Mesothelial cell of epicardium (in vitro differentiated cells): ENCODE measurements around the gene SNX4. TPM values are rescaled to one million over a fixed set of nuclear protein-coding genes. Genes with fewer than 3 reads are reported as not detected.

Experiments used
- DNase-seq, 2 experiments: peaks; one replicate each; pipeline ENCODE4 v3.0.0; 2021; ENCODE audit warnings: low spot score in 2 of 2; ENCODE audit not compliant: unreplicated experiment in 2 of 2
- H3K27ac Mint-ChIP-seq: 2 replicates; pipeline ENCODE4 v1.8.0; 2021; ENCODE audit warnings: mixed read lengths
- H3K27me3 Mint-ChIP-seq: 2 replicates; pipeline ENCODE4 v1.8.0; 2021; ENCODE audit warnings: low read depth, mixed read lengths
- H3K36me3 Mint-ChIP-seq: 2 replicates; pipeline ENCODE4 v1.8.0; 2021; ENCODE audit warnings: mixed read lengths
- H3K4me1 Mint-ChIP-seq: 2 replicates; pipeline ENCODE4 v1.8.0; 2021; ENCODE audit warnings: mixed read lengths
- H3K4me3 Mint-ChIP-seq: 2 replicates; pipeline ENCODE4 v1.8.0; 2021; ENCODE audit warnings: mild to moderate bottlenecking, moderate library complexity, mixed read lengths
- H3K9me3 Mint-ChIP-seq: 2 replicates; pipeline ENCODE4 v1.8.0; 2021; ENCODE audit warnings: mixed read lengths
- total RNA-seq: library from RNA; stranded (reverse); gene quantifications from 3 replicates; pipeline ENCODE4 v1.2.1, GENCODE V29; 2021
- TF ChIP-seq, protein P1 (sequence below): fragments of 200-600 bp; sonication (generic); IDR thresholded peaks from one replicate; pipeline ENCODE4 v1.5.0; 2021; ENCODE audit warnings: antibody characterized with exemption; ENCODE audit not compliant: unreplicated experiment

The SNX4 gene
- total RNA-seq, 1 donor from 2014 or later: 24.4 TPM

- no peaks in the 10 kb centered on the region for H3K9me3 Mint-ChIP-seq
Measured at GRCh38 chr3:125479091-125479490, 40.9 kb downstream of the SNX4 start.

DNA sequence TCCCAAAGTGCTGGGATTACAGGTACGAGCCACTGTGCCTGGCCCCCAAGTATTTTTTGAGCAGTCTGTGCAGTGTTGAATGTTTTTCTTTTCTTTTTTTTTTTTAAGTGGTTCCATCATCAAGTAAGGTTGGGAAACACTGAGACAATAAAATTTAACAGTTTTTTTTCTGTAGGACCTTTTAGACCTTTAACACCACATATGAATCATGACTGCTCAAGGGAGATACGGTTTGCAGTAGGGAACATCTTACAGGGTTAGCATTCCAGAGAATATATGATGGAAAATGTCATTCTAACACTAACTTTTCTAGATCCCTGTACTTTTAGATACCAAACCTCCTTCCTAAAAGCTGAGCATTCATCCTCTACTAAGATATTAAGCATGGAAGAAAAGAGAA lies 41.7 kb downstream of the SNX4 start:
- H3K27ac Mint-ChIP-seq: no peak overlapping the region
- H3K36me3 Mint-ChIP-seq: peaks cover 23% of the 10 kb centered on the region
- no peak overlapping the region for H3K4me3 Mint-ChIP-seq
- TF ChIP-seq, protein P1, sequence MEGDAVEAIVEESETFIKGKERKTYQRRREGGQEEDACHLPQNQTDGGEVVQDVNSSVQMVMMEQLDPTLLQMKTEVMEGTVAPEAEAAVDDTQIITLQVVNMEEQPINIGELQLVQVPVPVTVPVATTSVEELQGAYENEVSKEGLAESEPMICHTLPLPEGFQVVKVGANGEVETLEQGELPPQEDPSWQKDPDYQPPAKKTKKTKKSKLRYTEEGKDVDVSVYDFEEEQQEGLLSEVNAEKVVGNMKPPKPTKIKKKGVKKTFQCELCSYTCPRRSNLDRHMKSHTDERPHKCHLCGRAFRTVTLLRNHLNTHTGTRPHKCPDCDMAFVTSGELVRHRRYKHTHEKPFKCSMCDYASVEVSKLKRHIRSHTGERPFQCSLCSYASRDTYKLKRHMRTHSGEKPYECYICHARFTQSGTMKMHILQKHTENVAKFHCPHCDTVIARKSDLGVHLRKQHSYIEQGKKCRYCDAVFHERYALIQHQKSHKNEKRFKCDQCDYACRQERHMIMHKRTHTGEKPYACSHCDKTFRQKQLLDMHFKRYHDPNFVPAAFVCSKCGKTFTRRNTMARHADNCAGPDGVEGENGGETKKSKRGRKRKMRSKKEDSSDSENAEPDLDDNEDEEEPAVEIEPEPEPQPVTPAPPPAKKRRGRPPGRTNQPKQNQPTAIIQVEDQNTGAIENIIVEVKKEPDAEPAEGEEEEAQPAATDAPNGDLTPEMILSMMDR: no peak
- H3K4me1 Mint-ChIP-seq: no peaks in the 10 kb centered on the region
- no peaks in the 10 kb centered on the region for H3K9me3 Mint-ChIP-seq
- no peak for DNase-seq
- H3K27me3 Mint-ChIP-seq: no peaks in the 10 kb centered on the region

More at GRCh38 chr3:125479091-125479490, 40.9 kb downstream of the SNX4 start:
- Mint-ChIP-seq H3K36me3 (peaks cover 18% of the 10 kb centered on the region), H3K27me3 (no peaks in the 10 kb centered on the region), H3K27ac (no peak overlapping the region), H3K4me1 (no peaks in the 10 kb centered on the region), H3K4me3 (no peak overlapping the region)
- TF ChIP-seq, protein P1: no peak
- DNase-seq: no peak

DNA sequence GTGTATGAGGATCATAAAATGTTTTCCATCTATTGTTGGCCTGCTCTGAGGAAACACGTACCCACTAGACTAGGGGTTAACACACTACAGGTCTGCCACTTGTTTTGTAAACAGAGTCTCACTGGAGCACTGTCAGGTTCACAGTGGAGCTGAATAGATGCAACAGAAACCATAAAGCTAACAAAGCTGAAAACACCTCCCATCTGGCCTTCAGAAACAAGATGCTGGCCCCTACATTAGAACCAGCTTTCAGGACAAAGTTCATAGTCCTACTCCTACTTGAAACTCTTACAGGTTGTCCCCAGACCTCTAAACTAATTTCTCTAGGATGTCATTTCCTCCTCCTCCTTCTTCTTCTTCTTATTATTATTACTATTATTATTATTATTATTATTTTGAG lies 42.3 kb downstream of the SNX4 start:
- H3K4me3 Mint-ChIP-seq: no peak overlapping the region
- H3K27me3 Mint-ChIP-seq: no peaks in the 10 kb centered on the region
- DNase-seq: no peak
- TF ChIP-seq, protein P1: no peak
- no peak overlapping the region for H3K27ac Mint-ChIP-seq
- H3K4me1 Mint-ChIP-seq: no peaks in the 10 kb centered on the region
- peaks cover 26% of the 10 kb centered on the region for H3K36me3 Mint-ChIP-seq
- no peaks in the 10 kb centered on the region for H3K9me3 Mint-ChIP-seq

DNA sequence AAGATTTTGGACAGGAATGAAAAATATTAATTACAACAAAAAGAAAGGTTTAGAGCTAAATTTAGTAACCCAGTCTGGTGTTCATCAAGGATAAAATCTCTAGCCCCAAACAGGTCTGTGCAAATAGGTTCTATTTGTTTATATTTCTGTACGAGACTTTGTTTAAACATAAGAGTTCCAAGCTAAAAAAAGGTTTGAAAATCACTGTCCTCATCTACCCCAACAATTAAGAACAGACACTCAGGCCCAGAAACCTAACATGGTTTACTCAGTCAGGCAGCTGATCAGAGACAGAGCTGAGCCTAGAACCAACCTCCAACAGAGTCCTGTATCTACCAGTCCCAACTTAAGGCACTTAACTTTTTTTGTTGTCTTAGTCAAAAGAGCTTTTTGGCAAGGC lies 49.3 kb downstream of the SNX4 start:
- Mint-ChIP-seq H3K27me3 (no peaks in the 10 kb centered on the region), H3K9me3 (peaks cover 11% of the 10 kb centered on the region), H3K27ac (peak overlapping the region; percentile 11), H3K4me1 (no peaks in the 10 kb centered on the region), H3K36me3 (peaks cover 38% of the 10 kb centered on the region), H3K4me3 (no peak overlapping the region)
- TF ChIP-seq, protein P1: no peak
- no peak for DNase-seq

GRCh38 chr3:125462722-125463299 lies 57.2 kb downstream of the SNX4 start:
- Mint-ChIP-seq H3K4me1 (no peaks in the 10 kb centered on the region), H3K36me3 (peaks cover 37% of the 10 kb centered on the region), H3K4me3 (no peak overlapping the region), H3K27ac (no peak overlapping the region), H3K27me3 (no peaks in the 10 kb centered on the region), H3K9me3 (peaks cover 8% of the 10 kb centered on the region)
- TF ChIP-seq, protein P1: no peak
- no peak for DNase-seq

DNA sequence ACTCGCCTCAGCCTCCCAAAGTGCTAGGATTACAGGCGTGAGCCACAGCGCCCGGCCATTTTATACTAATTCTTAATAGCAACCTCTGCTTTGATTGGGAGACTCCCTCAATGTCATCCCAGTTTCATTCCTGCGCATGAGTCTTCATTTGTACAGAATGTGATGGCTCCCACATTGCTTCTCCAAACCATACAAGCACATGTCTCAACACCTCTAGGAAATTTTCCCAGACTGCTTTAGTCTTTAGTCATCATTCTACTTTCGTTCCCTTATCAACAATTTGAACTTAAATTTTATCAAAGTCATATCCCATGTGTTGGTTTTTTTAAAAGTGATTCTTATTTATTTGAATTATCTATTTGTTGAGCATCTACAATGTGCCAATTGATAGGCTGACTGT lies 58.1 kb downstream of the SNX4 start:
- DNase-seq: no peak
- peaks cover 35% of the 10 kb centered on the region for H3K36me3 Mint-ChIP-seq
- H3K27ac Mint-ChIP-seq: no peak overlapping the region
- TF ChIP-seq, protein P1: no peak
- H3K9me3 Mint-ChIP-seq: peaks cover 5% of the 10 kb centered on the region
- no peaks in the 10 kb centered on the region for H3K4me1 Mint-ChIP-seq
- no peak overlapping the region for H3K4me3 Mint-ChIP-seq
- no peaks in the 10 kb centered on the region for H3K27me3 Mint-ChIP-seq
